ENCODE results near the gene PDZD7.

The PDZD7 gene

DNA sequence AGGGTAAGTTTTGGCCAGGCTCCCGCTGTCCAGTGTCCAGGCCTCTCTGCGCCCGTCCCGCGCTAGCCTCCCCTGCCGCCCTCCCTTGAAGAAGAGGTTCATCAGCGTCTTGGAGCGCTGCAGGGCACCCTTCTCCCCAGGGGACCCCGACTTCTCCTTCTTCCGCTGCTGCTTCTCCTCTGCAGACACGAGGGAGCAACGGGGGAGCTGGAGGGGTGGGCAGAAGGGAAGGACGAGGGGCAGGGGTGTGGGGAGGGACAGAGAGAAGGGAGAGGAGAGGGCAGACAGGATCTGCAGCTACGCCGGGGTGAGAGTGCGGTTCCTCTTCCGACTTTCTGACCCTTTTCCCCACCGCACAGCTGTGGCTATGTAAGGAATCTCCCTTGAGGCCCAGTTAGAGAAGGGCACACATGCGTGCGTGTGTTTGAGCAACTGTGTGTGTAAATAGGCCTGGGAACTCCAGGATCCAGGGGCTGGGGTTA is 12.8 kb downstream of the PDZD7 start:
- H3K27me3 ChIP-seq (ENCODE audit: insufficient read depth, poor library complexity, severe bottlenecking) = no peaks in the 10 kb centered on the region
- H3K27ac ChIP-seq (replicated peaks) = peak overlapping the region; percentile 65
- peak overlapping the region; percentile 13 for H3K4me3 ChIP-seq (replicated peaks; ENCODE audit: insufficient read depth, low read length)
- peak; percentile 77 to 88 for DNase-seq (ENCODE audit: low read depth in 1 of 2, low spot score in 1 of 2)
- TF ChIP-seq, protein P1, sequence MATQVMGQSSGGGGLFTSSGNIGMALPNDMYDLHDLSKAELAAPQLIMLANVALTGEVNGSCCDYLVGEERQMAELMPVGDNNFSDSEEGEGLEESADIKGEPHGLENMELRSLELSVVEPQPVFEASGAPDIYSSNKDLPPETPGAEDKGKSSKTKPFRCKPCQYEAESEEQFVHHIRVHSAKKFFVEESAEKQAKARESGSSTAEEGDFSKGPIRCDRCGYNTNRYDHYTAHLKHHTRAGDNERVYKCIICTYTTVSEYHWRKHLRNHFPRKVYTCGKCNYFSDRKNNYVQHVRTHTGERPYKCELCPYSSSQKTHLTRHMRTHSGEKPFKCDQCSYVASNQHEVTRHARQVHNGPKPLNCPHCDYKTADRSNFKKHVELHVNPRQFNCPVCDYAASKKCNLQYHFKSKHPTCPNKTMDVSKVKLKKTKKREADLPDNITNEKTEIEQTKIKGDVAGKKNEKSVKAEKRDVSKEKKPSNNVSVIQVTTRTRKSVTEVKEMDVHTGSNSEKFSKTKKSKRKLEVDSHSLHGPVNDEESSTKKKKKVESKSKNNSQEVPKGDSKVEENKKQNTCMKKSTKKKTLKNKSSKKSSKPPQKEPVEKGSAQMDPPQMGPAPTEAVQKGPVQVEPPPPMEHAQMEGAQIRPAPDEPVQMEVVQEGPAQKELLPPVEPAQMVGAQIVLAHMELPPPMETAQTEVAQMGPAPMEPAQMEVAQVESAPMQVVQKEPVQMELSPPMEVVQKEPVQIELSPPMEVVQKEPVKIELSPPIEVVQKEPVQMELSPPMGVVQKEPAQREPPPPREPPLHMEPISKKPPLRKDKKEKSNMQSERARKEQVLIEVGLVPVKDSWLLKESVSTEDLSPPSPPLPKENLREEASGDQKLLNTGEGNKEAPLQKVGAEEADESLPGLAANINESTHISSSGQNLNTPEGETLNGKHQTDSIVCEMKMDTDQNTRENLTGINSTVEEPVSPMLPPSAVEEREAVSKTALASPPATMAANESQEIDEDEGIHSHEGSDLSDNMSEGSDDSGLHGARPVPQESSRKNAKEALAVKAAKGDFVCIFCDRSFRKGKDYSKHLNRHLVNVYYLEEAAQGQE (IDR thresholded peaks at IDR 0.05; ENCODE audit: insufficient replicate concordance, low read depth) = no peak
- TF ChIP-seq POLR2AphosphoS5 (IDR thresholded peaks at IDR 0.05; ENCODE audit: low read depth) = peak; percentile 51; the same call in 1 of the 2 replicates
- TF ChIP-seq SPI1 (IDR thresholded peaks at IDR 0.05; ENCODE audit: borderline replicate concordance, low read depth) = peak; percentile 59; the same call in 1 of the 2 replicates

DNA sequence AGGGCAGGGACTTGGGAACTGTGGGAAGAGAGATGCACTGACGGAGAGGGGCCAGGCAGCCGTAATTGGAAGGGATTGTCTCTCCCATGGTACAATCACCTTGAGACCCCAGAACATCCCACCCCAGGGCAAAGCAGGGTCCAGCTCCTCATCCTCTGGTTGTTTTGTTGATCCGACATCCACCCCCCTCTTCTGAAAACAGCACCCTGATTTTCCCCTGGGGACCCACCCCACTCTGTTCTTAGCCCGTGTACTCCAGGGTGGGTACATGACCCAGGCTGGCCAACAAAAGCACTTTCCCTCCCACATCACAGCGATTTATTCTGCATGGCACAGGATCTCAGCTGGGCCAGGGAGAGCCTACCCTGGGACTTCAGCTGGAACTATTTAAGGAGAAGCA is 14.1 kb downstream of the PDZD7 start:
- TF ChIP-seq, protein P1 (IDR thresholded peaks at IDR 0.05; ENCODE audit: insufficient replicate concordance, low read depth) = no peak
- TF ChIP-seq POLR2AphosphoS5 (IDR thresholded peaks at IDR 0.05; ENCODE audit: low read depth) (no peak), GABPA (IDR thresholded peaks at IDR 0.05; ENCODE audit: low read depth) (no peak)
- no peak overlapping the region for H3K4me3 ChIP-seq (replicated peaks; ENCODE audit: insufficient read depth, low read length)
- no peaks in the 10 kb centered on the region for H3K27me3 ChIP-seq (ENCODE audit: insufficient read depth, poor library complexity, severe bottlenecking)
- H3K27ac ChIP-seq (replicated peaks) = no peak overlapping the region
- no peak for DNase-seq (ENCODE audit: low read depth in 1 of 2, low spot score in 1 of 2)

DNA sequence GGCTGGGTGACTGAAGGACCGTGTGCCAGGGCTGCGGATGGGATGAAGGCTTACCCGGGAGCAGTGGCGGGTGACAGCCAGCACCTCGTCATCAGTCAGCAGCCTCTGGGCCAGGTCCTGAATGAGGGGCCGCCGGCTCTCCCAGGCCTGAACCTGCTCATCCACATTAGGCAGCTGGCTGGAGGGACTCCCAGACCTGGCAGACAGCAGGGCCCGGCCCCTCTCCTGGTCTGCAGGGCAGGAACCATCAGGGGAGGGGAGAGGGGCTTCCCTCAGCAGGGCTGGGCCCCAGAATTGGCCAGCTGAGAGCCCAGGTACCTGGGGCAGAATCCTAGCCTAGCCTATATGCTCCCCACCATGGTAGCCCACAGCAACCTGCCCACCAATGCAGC is 15.4 kb downstream of the PDZD7 start:
- no peak for TF ChIP-seq POLR2AphosphoS5 (IDR thresholded peaks at IDR 0.05; ENCODE audit: low read depth)
- no peak for TF ChIP-seq GABPA (IDR thresholded peaks at IDR 0.05; ENCODE audit: low read depth)
- TF ChIP-seq, protein P2, sequence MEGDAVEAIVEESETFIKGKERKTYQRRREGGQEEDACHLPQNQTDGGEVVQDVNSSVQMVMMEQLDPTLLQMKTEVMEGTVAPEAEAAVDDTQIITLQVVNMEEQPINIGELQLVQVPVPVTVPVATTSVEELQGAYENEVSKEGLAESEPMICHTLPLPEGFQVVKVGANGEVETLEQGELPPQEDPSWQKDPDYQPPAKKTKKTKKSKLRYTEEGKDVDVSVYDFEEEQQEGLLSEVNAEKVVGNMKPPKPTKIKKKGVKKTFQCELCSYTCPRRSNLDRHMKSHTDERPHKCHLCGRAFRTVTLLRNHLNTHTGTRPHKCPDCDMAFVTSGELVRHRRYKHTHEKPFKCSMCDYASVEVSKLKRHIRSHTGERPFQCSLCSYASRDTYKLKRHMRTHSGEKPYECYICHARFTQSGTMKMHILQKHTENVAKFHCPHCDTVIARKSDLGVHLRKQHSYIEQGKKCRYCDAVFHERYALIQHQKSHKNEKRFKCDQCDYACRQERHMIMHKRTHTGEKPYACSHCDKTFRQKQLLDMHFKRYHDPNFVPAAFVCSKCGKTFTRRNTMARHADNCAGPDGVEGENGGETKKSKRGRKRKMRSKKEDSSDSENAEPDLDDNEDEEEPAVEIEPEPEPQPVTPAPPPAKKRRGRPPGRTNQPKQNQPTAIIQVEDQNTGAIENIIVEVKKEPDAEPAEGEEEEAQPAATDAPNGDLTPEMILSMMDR (IDR thresholded peaks at IDR 0.05; ENCODE audit: insufficient read depth, low read length) = no peak
- no peak for TF ChIP-seq SPI1 (IDR thresholded peaks at IDR 0.05; ENCODE audit: borderline replicate concordance, low read depth)
- TF ChIP-seq, protein P1 (IDR thresholded peaks at IDR 0.05; ENCODE audit: insufficient replicate concordance, low read depth) = no peak
- Histone ChIP-seq H3K4me3 (replicated peaks; ENCODE audit: insufficient read depth, low read length) (no peak overlapping the region), H3K27ac (replicated peaks) (no peak overlapping the region), H3K27me3 (ENCODE audit: insufficient read depth, poor library complexity, severe bottlenecking) (no peaks in the 10 kb centered on the region)
- no peak for DNase-seq (ENCODE audit: low read depth in 1 of 2, low spot score in 1 of 2)

DNA sequence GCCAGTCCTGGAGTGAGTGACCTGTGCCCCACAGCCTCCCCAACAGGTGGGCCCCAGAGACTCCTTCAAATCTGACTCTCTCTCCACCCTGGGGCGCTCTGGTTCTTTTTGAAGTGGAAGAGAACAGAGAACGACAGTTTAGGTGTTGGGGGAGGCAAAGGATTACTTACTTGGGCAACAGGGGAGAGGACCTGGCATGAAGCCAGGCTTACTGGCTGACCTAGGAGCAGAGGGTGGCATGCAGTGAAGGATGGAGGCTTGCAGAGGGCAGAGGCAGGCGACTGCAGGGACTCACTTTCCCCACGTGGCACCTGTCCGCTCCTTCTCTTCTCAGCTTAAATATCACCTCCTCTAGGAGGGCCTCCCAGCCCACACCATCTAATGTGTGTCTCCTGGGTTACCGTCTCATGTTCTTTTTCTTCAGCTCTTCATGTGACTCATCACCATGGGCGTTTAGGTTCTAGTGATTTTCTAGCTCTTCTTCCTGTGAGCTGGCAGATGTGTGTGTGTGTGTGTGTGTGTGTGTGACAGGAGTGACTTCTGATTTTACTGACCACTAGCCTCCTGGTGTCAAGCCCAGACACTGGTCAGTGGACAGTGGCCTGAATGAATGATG is 15.9 kb downstream of the PDZD7 start:
- TF ChIP-seq GABPA (IDR thresholded peaks at IDR 0.05; ENCODE audit: low read depth) (no peak), SPI1 (IDR thresholded peaks at IDR 0.05; ENCODE audit: borderline replicate concordance, low read depth) (no peak), POLR2AphosphoS5 (IDR thresholded peaks at IDR 0.05; ENCODE audit: low read depth) (no peak)
- TF ChIP-seq, protein P1 (IDR thresholded peaks at IDR 0.05; ENCODE audit: insufficient replicate concordance, low read depth) = no peak
- TF ChIP-seq, protein P2 (IDR thresholded peaks at IDR 0.05; ENCODE audit: insufficient read depth, low read length) = no peak
- Histone ChIP-seq H3K27ac (replicated peaks) (no peak overlapping the region), H3K4me3 (replicated peaks; ENCODE audit: insufficient read depth, low read length) (no peak overlapping the region), H3K27me3 (ENCODE audit: insufficient read depth, poor library complexity, severe bottlenecking) (no peaks in the 10 kb centered on the region)
- peak in 1 of 2 experiments; percentile 56 for DNase-seq (ENCODE audit: low read depth in 1 of 2, low spot score in 1 of 2)
